HG03039 (cell line): ENCODE measurements around the gene TBC1D2B.
"Not testable (repeated sequence)": the region's sequence is repeated elsewhere in the genome, so short reads cannot be mapped to it uniquely, and the experiment has no call there.

Experiments used
- ATAC-seq: cut with Tn5 transposase; IDR thresholded peaks from one replicate; pipeline ENCODE4 v1.9.1; 2021; ENCODE audit warnings: mild to moderate bottlenecking, moderate library complexity; ENCODE audit not compliant: unreplicated experiment

TBC1D2B gene

DNA sequence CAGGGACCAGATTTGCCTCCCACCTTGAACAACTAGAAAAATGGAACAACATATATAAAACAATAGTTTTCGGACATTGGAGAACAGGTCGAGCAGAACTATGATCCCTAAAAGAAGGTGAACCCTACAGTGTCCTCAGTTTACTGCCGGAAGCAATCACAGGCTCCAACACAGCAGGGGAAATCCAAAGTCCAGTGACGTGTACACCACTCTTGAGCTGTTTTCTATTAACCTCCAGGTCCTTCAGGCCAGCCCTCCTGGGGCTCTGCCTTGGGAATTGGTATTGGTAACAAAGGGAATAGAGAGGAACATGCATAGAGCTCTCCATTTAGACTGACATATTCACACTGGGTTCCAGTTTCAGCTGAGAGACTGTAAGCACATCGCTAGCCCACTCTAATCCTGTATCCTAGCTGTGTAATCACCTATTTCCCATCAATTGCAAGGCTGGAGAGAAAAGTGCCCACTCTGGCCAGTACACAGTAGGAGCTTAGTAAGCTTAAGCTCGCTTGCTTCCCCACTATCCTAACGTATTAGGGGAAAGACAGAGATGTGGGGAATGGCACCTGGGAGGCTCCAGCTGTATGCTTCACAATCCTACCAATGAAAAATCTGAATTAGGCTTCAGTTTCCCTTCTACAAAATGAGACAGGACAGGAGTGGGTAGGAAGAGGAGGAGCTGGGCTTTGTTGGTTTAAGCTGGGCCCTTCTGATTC lies 118.6 kb downstream of the TBC1D2B start:
- ATAC-seq: not testable (repeated sequence)

DNA sequence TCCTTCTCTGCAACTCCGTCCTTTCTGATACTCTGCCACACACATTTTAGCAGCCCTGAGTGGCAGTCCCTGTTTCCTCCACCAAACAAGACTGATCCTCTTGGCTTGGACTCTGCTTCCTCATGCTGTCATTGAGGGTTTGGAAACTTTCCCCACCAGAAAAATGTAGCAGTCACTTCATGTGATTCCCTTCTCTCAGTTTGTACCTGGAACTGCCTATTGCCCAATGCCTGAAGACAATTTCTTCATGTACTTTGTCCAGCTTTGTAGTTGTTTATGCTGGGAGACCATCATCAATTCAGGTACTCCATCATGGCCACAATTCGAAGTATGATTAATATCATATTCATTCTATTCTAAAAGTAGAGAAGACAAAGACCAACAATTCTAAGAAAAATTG lies 119.5 kb downstream of the TBC1D2B start:
- ATAC-seq: not testable (repeated sequence)

DNA sequence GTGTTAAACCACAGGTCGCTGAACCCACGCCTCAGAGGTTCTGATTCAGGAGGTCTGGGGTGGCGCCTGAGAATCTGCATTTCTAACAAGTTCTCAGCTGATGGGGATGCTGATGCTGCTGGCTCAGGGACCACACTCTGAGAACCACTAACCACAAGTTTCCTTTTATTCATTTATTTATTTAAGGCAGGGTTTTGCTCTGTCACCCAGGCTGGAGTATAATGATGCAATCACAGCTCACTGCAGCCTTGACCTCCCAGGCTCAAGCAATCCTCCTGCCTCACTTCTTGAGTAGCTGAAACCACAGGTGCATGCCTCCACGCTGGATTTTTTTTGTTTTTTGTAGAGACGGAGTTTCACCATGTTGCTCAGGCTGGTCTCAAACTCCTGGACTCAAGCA lies 123.6 kb downstream of the TBC1D2B start:
- not testable (repeated sequence) for ATAC-seq

GRCh38 chr15:77952928-77953446 lies 124.5 kb downstream of the TBC1D2B start:
- ATAC-seq: not testable (repeated sequence)

DNA sequence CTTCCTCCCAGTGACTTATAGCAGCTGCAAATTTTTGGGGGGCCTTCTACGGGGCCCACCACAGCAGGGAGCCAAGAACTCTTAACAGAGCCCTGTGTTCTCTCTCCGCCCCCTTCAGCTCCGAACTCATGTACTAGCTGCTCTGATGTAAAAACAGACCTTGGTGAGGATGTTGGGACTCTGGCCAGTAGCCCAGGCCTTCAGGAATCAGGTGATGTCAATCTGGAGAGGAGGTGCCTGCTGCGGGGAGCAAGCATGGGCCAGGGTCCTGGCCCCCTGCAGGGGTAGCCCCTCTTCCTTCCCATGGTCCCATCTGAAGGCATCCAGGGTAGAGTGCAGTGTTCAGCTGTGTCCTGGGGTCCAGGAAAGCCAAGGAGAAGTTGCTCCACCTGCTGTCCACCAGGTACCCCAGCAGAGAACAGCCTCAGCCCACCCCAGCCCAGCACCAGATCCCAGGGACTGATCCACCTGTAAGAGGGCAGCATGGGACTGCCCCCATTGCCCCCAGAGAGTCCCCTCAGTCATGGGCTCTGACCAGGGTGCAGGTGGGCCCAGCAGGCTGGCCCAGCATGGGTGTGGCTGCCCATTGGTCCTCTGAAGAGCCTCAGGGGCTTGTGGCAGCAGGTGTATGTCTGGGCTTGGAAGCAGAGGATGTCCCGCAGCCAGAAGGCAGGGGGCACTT lies 126.3 kb downstream of the TBC1D2B start:
- not testable (repeated sequence) for ATAC-seq

- not testable (repeated sequence) for ATAC-seq
Observed at GRCh38 chr15:77950470-77950869, 127.0 kb downstream of the TBC1D2B start.

DNA sequence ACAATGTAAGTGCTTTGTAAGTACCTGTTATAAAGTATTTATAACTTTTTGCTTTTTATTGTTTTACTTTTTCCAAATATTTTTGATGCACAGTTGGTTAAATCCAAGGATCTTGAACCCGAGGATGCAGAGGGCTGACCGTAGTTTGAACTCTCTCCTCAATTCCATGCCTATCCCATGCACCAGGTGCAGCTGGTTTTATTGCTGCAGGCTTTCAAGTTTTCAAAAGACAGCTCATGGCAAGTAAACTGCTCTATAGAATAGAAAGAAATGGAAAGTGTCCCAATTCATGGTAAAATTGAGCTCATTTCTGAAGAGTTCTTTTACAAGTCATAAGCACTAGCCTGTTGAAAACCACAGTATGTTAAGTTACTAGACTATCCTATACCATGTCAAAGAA lies 131.9 kb downstream of the TBC1D2B start:
- no peak for ATAC-seq
